Measurements from ENCODE around the gene COMTD1.

DNA sequence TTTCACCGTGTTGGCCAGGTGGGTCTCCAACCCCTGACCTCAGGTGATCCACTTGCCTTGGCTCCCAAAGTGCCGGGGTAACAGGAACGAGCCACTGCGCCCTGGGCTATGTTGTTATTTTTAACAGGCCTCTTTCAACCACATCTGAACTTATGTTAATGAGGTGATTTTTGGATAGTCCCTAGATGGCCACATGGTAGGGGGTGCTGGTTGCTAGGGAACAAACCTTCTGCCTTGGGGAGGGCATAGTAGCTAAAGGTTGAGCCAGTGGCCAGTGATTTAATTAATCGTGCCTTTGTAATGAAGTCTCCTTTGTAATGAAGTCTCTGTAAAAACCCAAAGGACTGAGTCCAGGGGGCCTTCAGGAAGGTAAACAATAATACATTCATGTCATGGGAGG is 9.1 kb downstream of the COMTD1 start:
- no peak for TF ChIP-seq POLR2AphosphoS5 (IDR thresholded peaks at IDR 0.05)
- TF ChIP-seq POLR2A (IDR thresholded peaks at IDR 0.05) = no peak
- TF ChIP-seq, protein P1, sequence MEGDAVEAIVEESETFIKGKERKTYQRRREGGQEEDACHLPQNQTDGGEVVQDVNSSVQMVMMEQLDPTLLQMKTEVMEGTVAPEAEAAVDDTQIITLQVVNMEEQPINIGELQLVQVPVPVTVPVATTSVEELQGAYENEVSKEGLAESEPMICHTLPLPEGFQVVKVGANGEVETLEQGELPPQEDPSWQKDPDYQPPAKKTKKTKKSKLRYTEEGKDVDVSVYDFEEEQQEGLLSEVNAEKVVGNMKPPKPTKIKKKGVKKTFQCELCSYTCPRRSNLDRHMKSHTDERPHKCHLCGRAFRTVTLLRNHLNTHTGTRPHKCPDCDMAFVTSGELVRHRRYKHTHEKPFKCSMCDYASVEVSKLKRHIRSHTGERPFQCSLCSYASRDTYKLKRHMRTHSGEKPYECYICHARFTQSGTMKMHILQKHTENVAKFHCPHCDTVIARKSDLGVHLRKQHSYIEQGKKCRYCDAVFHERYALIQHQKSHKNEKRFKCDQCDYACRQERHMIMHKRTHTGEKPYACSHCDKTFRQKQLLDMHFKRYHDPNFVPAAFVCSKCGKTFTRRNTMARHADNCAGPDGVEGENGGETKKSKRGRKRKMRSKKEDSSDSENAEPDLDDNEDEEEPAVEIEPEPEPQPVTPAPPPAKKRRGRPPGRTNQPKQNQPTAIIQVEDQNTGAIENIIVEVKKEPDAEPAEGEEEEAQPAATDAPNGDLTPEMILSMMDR (IDR thresholded peaks at IDR 0.05) = no peak
- TF ChIP-seq EP300 (IDR thresholded peaks at IDR 0.05) = no peak
